Measurements from ENCODE around the gene NIF3L1. TPM values are rescaled to one million over a fixed set of nuclear protein-coding genes. Genes with fewer than 3 reads are reported as not detected.

The NIF3L1 gene
- total and polyA plus RNA-seq, 9 of the 15 experiments (the other 6 are each of a cell fraction or from before 2014, with no cell fraction given), result 26.7 to 89.5 (median 45.6) TPM

DNA sequence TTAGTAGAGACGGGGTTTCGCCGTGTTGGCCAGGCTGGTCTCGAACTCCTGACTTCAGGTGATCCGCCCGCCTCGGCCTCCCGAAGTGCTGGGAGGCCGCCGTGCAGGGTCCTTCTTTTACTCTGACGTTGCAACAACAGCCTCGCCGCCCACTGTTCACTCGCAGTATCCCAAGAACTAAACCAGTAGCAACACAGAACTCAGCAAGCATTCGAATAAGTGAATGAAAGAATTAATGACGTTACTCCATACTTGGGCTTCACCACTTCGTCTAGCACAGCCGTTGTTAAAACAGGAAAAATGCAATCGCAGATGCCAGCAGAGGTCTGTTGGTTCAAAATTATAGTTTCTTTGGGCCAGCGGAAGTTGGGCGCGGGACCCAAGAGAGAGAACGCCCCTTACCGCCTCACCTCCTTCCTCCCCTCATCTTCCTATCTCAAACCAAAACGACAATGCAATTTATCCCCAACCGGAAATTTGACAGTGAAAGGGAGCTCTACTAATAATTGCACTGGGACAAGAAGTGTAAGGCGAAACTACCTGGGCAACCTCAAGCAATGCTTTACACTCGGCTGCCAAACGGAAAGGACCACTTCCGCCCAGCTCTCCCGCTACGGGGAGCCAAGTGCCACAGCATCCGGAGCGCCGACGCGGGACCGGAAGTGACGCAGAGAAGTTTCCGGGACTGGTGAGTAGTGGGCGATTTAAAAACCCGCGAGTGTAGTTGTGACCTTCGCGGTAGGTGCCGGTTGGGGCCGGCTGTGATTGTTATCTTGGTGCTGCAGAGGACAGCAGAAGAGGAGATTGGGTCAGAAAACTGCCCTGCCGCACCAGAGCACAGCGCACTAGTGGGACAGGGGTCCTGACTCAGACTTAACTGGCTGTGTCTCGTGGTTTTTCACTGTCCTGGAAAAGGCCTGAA lies at the start of gene NIF3L1, which contains the start of gene PPIL3 (continued):
- TF ChIP-seq, protein P1, sequence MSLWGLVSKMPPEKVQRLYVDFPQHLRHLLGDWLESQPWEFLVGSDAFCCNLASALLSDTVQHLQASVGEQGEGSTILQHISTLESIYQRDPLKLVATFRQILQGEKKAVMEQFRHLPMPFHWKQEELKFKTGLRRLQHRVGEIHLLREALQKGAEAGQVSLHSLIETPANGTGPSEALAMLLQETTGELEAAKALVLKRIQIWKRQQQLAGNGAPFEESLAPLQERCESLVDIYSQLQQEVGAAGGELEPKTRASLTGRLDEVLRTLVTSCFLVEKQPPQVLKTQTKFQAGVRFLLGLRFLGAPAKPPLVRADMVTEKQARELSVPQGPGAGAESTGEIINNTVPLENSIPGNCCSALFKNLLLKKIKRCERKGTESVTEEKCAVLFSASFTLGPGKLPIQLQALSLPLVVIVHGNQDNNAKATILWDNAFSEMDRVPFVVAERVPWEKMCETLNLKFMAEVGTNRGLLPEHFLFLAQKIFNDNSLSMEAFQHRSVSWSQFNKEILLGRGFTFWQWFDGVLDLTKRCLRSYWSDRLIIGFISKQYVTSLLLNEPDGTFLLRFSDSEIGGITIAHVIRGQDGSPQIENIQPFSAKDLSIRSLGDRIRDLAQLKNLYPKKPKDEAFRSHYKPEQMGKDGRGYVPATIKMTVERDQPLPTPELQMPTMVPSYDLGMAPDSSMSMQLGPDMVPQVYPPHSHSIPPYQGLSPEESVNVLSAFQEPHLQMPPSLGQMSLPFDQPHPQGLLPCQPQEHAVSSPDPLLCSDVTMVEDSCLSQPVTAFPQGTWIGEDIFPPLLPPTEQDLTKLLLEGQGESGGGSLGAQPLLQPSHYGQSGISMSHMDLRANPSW (CRISPR knock-in tag; IDR thresholded peaks at IDR 0.05), result 0 out of 2 replicates have a peak, but pooled peaks have one; percentile 18
- TF ChIP-seq CREM (IDR thresholded peaks at IDR 0.05; ENCODE audit: low read depth) (peak; percentile 97), C11orf30 (IDR thresholded peaks at IDR 0.05; ENCODE audit: low read depth) (peak; percentile 93), SPI1 (IDR thresholded peaks at IDR 0.05; ENCODE audit: borderline replicate concordance, low read depth, low read length) (0 out of 2 replicates have a peak, but pooled peaks have one; percentile 28), KLF10 (CRISPR knock-in tag; IDR thresholded peaks at IDR 0.05) (no peak), HIVEP1 (CRISPR knock-in tag; IDR thresholded peaks at IDR 0.05) (no peak), MAFK (IDR thresholded peaks at IDR 0.05; ENCODE audit: low read length) (peak; percentile 33; the same call in 1 of the 2 replicates), ZNF175 (CRISPR knock-in tag; IDR thresholded peaks at IDR 0.05; ENCODE audit: low read depth) (peak; percentile 69), MIER1 (IDR thresholded peaks at IDR 0.05; ENCODE audit: low read depth) (0 out of 2 replicates have a peak, but pooled peaks have one; percentile 49), ZNF431 (CRISPR knock-in tag; IDR thresholded peaks at IDR 0.05) (peak; percentile 65; the same call in 1 of the 2 replicates), CREB1 (IDR thresholded peaks at IDR 0.05) (peak; percentile 88), CREB1 (CRISPR knock-in tag; IDR thresholded peaks at IDR 0.05) (peak; percentile 94), ATF7 (IDR thresholded peaks at IDR 0.05) (peak; percentile 80)
- TF ChIP-seq, protein P2, sequence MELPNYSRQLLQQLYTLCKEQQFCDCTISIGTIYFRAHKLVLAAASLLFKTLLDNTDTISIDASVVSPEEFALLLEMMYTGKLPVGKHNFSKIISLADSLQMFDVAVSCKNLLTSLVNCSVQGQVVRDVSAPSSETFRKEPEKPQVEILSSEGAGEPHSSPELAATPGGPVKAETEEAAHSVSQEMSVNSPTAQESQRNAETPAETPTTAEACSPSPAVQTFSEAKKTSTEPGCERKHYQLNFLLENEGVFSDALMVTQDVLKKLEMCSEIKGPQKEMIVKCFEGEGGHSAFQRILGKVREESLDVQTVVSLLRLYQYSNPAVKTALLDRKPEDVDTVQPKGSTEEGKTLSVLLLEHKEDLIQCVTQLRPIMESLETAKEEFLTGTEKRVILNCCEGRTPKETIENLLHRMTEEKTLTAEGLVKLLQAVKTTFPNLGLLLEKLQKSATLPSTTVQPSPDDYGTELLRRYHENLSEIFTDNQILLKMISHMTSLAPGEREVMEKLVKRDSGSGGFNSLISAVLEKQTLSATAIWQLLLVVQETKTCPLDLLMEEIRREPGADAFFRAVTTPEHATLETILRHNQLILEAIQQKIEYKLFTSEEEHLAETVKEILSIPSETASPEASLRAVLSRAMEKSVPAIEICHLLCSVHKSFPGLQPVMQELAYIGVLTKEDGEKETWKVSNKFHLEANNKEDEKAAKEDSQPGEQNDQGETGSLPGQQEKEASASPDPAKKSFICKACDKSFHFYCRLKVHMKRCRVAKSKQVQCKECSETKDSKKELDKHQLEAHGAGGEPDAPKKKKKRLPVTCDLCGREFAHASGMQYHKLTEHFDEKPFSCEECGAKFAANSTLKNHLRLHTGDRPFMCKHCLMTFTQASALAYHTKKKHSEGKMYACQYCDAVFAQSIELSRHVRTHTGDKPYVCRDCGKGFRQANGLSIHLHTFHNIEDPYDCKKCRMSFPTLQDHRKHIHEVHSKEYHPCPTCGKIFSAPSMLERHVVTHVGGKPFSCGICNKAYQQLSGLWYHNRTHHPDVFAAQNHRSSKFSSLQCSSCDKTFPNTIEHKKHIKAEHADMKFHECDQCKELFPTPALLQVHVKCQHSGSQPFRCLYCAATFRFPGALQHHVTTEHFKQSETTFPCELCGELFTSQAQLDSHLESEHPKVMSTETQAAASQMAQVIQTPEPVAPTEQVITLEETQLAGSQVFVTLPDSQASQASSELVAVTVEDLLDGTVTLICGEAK (IDR thresholded peaks at IDR 0.05), result peak; percentile 99
- TF ChIP-seq, protein P2 (CRISPR knock-in tag; IDR thresholded peaks at IDR 0.05), result no peak
- TF ChIP-seq, protein P3, sequence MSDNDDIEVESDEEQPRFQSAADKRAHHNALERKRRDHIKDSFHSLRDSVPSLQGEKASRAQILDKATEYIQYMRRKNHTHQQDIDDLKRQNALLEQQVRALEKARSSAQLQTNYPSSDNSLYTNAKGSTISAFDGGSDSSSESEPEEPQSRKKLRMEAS (CRISPR knock-in tag; IDR thresholded peaks at IDR 0.05), result peak; percentile 51; the same call in 1 of the 2 replicates

Data from K562 (cell line).